Measurements from ENCODE around the gene MEGF6.
A peak's percentile ranks its signal among the peaks of the same experiment; 100 is the strongest.

MEGF6 gene

DNA sequence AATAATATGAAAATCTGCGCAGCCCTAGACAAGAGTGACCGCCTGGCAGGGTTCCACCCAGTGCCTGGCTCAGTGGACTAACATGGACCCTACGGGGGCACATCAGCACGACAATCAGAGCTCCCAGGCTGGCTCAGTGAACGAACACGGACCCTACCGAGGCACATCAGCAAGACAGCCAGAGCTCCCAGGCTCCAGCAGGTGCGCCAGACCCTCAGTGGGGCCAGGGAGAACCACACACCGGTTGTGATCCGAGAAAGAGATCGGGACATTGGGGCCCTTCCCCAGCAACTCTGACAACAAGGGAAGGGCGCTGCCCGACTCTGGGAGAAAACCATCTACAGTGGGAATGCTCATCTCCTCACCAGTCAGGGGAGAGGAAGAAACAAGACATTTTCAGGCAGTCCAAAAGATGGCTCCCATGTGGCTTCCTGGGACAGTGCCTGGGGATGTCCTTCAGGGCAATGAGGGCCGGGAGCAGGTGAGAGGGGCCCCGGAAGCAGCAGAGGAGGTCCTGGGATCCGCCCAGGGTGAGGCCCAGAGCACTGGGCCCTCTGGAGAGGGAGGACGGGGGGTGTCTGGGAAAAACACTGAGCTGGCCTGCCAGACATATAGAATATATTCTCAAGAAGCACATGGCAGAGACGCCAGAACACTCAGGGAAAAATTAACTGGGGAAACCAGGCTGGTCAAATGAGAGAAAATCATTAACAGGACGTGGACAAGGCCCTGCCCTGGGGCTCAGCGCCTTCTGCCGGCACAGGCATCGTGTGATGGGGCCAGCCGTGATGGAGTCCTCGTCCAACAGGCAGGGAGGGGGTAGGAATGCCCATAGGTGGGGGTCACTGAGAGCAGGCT lies 152.0 kb downstream of the MEGF6 start:
- Histone ChIP-seq H3K27ac (no peak overlapping the region), H3K9ac (ENCODE audit: insufficient read length) (no peak overlapping the region), H3K9me3 (ENCODE audit: low read depth, low read length) (no peaks in the 10 kb centered on the region), H3K36me3 (ENCODE audit: insufficient read depth, low read length) (no peaks in the 10 kb centered on the region), H3K4me3 (no peak overlapping the region)
- TF ChIP-seq EZH2 (IDR thresholded peaks at IDR 0.05) (no peak), FOXP2 (optimal IDR thresholded peaks at IDR 0.05; ENCODE audit: control extremely low read depth, extremely low read length, insufficient read depth) (no peak)
- DNase-seq (ENCODE audit: low read depth, low spot score), result no peak

DNA sequence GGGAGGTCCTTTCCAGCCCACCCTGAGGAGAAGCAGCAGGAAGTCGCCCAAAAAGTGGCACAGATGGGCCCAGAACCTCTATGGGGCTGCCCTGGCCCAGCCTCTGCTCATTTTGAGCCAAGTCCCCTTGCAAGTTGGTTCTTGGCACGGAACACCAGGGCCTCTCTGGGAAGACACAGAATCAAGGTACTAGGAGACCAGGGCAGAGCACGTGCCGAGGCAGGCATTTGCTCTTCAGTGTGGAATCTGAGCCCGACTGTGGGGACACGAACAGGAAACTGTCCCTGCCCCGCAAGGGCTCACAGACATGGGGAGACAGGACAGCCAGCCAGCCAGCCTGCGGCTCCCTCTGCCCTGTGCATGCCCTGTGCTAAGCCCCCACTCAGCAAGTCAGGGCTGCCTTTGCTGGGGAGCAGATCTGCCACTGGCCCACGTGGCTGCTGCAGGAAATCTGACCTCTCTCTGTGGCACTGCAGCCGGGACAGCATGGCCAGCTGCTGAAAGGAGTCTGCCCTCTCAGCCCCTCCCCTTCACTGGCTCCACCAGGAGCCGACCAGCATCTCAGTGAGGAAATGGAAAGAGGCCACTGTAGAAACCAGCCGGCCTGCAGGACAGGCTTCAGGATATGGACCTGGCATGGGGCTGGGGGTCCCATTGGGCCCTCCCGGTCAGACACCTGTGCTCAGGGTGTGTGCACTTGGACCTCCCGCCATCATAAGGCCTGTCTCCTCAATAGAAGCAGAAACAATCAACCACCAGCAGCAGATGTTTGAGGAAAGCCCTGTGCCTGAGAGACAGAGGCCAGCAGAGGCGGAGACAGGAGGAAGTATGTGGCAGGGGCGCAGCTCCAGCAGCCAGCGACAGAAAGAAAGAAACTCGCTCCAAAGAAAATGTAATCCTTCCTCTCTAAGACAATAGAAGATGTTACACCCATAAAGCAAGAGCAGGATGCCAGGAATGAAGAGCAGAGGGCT lies 153.1 kb downstream of the MEGF6 start:
- H3K9me3 ChIP-seq (ENCODE audit: low read depth, low read length), result no peaks in the 10 kb centered on the region
- H3K27ac ChIP-seq, result no peak overlapping the region
- DNase-seq (ENCODE audit: low read depth, low spot score), result no peak
- no peaks in the 10 kb centered on the region for H3K36me3 ChIP-seq (ENCODE audit: insufficient read depth, low read length)
- TF ChIP-seq FOXP2 (optimal IDR thresholded peaks at IDR 0.05; ENCODE audit: control extremely low read depth, extremely low read length, insufficient read depth) (no peak), EZH2 (IDR thresholded peaks at IDR 0.05) (no peak), POLR2AphosphoS5 (IDR thresholded peaks at IDR 0.05; ENCODE audit: borderline replicate concordance, low read depth, low read length) (no peak)
- H3K4me3 ChIP-seq, result no peak overlapping the region
- H3K9ac ChIP-seq (ENCODE audit: insufficient read length), result no peak overlapping the region

DNA sequence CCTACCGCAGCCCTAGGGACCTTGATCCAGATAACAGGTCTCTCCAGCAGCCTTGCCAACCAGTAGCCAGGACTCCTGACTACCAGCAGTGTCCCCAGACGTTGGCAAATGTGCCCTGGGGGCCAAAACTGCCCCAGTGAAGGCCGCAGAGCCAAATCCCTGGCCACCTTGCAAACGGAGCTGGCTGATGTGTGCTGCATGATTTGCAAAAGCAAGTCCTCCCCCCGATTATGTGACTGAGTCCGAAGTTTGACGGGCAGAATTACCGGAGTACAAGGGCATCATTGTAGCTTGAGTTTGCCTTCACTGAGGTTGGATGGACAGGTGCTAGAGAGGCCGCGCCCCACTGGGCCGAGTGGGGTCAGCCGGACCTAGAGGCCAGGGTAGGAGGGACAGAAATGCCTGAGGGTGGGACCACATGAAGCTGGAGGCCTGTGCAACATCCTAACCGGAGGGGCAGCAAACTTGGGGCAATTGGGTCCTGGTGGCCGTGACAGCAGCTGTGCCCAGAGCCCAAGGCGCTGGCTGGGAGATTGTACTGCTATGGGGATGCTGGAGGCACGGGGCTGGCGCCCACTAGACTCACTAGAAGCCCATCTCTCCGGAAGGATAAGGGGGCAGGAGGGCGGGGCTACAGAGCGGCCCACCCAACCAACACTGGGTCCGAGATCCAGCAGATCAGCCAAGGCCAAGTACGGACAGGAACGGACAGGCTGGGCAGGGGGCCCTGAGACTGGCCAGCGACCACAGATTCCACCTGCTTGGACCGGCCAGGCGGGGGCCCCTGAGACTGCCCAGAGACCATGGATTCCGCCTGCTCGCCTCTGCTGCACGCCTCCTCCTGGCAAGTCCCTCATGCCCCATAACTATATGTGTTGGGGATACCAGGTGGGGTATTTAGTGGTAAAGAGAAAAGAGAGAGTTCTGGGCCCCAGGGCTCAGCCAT lies 154.1 kb downstream of the MEGF6 start:
- no peak overlapping the region for H3K9ac ChIP-seq (ENCODE audit: insufficient read length)

DNA sequence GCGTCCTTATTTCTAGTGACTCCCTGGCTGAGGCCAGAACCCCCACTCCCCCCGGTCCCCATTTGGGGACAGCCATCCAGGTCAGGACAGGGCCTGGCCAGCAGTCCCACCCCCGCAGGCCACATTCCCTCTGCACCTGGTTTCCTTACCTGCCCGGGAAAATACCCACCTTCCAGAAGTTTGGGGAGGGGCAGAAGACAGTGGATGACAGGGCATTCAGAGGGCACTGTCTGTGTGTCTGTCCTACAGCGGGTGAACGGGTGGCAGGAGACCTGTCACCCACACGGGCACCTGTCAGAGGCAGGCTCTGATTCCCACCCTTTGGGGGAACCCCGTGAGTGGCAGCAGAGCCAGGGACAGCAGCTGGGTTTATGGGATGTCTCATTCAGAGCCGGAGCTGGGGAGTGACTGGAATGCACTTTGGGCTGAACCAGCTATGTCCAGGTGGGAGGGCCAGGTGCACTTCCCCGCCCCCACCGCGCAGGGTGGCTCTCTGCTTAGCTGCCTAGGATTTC lies 154.8 kb downstream of the MEGF6 start:
- TF ChIP-seq EZH2 (IDR thresholded peaks at IDR 0.05), result no peak
- no peak for TF ChIP-seq POLR2AphosphoS5 (IDR thresholded peaks at IDR 0.05; ENCODE audit: borderline replicate concordance, low read depth, low read length)
- no peak for TF ChIP-seq FOXP2 (optimal IDR thresholded peaks at IDR 0.05; ENCODE audit: control extremely low read depth, extremely low read length, insufficient read depth)
- no peak overlapping the region for H3K27ac ChIP-seq

More for the DNA sequence above, 154.1 kb downstream of the MEGF6 start:
- DNase-seq (ENCODE audit: low read depth, low spot score), result no peak
- Histone ChIP-seq H3K36me3 (ENCODE audit: insufficient read depth, low read length) (no peaks in the 10 kb centered on the region), H3K27ac (no peak overlapping the region), H3K4me3 (no peak overlapping the region), H3K9me3 (ENCODE audit: low read depth, low read length) (no peaks in the 10 kb centered on the region)
- no peak for TF ChIP-seq EZH2 (IDR thresholded peaks at IDR 0.05)
- no peak for TF ChIP-seq POLR2AphosphoS5 (IDR thresholded peaks at IDR 0.05; ENCODE audit: borderline replicate concordance, low read depth, low read length)

DNA sequence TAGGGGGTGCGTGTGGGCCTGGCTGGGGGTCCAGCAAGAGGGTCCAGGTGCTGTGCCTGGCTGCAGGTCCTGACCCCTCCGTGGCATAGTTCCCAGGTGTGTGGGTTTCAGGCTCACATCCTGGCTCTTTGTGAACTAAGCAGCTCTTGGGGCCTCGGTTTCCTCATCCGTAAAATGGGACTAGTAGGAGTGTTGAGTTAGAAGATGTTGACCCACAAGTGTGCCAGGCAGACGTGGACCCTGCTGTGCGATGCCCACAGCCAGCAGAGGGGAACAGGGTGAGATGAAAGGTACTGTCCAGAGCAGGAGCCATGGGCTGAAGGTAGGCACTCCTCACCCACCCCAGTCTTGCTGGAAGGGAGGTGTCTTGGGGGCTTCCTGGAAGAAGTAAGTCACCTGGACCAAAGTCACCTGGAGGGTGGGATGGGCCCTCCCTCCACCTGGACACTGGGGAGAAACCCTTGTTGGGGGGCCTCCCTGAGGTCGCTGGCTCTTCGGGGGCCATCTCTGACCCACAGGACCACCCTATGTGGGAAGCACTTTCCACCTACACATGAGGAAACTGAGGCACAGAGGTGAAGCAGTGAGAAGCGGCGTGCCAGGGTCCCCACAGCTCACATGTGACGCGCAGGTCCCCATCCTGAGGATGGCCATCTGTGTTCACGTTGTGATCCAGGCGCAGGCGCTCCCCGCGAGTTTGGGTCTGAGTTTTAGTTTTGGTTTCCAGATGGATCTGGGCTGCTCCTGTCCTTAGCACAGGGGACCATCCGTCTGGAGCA lies 155.4 kb downstream of the MEGF6 start:
- TF ChIP-seq EZH2 (IDR thresholded peaks at IDR 0.05) (no peak), FOXP2 (optimal IDR thresholded peaks at IDR 0.05; ENCODE audit: control extremely low read depth, extremely low read length, insufficient read depth) (no peak), POLR2AphosphoS5 (IDR thresholded peaks at IDR 0.05; ENCODE audit: borderline replicate concordance, low read depth, low read length) (no peak)
- no peak overlapping the region for H3K9ac ChIP-seq (ENCODE audit: insufficient read length)
- H3K27ac ChIP-seq, result no peak overlapping the region
- no peaks in the 10 kb centered on the region for H3K36me3 ChIP-seq (ENCODE audit: insufficient read depth, low read length)
- H3K9me3 ChIP-seq (ENCODE audit: low read depth, low read length), result no peaks in the 10 kb centered on the region
- DNase-seq (ENCODE audit: low read depth, low spot score), result no peak
- no peak overlapping the region for H3K4me3 ChIP-seq

More for the DNA sequence above, 154.8 kb downstream of the MEGF6 start:
- Histone ChIP-seq H3K36me3 (ENCODE audit: insufficient read depth, low read length) (no peaks in the 10 kb centered on the region), H3K9me3 (ENCODE audit: low read depth, low read length) (no peaks in the 10 kb centered on the region), H3K9ac (ENCODE audit: insufficient read length) (no peak overlapping the region), H3K4me3 (no peak overlapping the region)
- no peak for DNase-seq (ENCODE audit: low read depth, low spot score)

DNA sequence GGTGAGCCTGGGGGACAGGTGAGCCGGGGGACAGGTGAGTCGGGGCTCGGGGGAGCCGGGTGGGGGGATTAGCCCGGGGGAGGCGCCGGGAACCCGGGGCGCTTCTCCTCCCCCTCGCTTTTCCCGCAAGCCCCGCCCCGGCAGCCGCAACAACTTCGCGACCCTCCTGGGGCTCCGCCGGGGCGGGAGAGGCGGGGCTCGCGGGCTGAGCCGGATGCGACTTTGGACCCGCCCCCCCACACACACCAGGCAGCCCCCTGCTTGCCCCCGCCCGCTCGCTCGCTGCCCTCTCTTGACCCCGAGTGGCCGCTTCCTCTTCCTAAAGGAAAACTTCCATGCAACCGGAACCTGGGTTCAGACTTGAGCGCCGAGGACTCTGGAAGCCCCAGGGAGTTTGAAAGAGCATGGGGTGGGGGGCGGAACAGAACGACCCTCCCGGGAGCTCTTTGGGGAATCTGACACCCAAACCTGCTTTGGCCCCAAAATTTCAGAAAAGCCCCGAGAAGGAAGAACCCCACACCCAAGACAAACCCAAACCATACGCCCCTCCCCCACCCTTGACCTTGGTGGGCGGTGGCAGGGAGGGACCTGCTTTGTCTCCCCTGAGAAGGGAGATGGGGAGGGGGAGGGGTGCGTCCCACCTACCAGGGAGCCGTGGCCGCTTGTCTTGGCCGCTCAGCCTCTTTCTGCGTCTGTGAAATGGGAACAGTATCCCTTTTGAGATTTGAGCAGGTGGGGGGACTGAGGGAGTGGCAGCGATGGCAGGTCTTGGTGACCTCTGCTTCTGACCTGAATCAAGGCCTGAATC lies 156.3 kb downstream of the MEGF6 start:
- TF ChIP-seq POLR2AphosphoS5 (IDR thresholded peaks at IDR 0.05; ENCODE audit: borderline replicate concordance, low read depth, low read length), result no peak
- TF ChIP-seq EZH2 (IDR thresholded peaks at IDR 0.05), result no peak
- TF ChIP-seq FOXP2 (optimal IDR thresholded peaks at IDR 0.05; ENCODE audit: control extremely low read depth, extremely low read length, insufficient read depth), result no peak
- H3K27ac ChIP-seq, result no peak overlapping the region
- no peak for DNase-seq (ENCODE audit: low read depth, low spot score)
- H3K9me3 ChIP-seq (ENCODE audit: low read depth, low read length), result no peaks in the 10 kb centered on the region
- H3K36me3 ChIP-seq (ENCODE audit: insufficient read depth, low read length), result no peaks in the 10 kb centered on the region
- peak overlapping the region; percentile 79 for H3K4me3 ChIP-seq
- no peak overlapping the region for H3K9ac ChIP-seq (ENCODE audit: insufficient read length)
